Hippocampal formation (tissue), 2 donors: ENCODE measurements around the gene SRGN.

Experiments
- DNase-seq, 2 donors: peaks; one replicate each; lab custom pipeline; 2025; lab: John Stamatoyannopoulos, UW

Gene SRGN

DNA sequence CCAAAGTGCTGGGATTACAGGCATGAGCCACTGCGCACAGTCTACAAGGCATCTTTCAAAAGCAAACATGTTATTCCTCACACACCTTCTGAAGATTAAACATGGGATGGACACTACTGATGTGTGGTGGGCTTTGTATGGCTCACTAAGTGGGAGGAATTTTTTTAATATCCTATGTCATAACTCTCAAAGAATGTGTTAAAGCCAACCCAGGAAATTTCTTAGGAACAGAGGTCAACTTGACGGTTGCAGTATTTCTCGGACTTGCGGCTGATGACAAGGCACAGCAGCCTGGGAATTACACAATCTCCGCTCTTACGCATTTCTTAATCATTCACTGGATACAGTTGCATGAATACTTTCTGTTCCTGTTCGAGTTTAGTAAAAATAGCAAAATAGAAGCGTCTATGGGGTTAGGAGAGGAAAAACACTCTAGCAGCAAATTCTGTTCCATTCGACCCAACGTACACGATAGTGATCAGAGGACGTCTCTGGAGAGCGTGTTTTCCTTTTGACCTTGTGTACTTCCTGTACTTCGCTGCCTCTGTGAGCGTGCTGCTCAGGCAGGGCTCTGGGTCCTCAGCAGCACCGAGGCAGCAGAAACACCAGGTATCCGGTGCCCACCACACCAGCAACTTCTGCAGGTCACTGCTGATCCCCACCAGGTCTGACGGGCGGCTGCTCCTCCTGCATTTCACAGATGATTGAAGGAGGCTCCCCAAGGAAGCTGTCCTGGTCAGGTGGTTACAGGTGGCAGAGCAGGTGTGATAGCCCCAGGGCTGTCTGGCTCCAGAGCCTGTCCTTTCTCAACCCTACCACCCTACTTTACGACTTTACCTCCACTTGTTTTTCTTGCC, 26.4 kb upstream of the SRGN start:
- peak; percentile 7 to 39 for DNase-seq

DNA sequence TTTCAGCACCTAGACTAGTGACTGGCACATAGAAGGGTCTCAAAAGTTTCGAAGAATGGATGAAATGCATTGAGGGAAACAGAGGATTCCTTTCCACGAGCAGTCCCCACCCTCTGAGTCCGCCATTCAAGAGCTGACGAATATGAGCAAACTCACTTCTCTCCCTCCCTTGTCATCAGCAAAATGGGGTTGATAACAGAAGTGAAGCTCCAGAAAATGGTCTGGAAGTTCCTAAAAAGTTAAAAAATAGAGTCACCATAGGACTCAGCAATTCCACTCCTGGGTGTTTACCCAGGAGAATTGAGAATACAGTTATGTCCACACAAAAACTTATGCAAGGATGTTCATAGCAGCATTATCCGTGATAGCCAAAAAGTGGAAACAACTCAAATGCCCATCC, 25.0 kb upstream of the SRGN start:
- no peak for DNase-seq

DNA sequence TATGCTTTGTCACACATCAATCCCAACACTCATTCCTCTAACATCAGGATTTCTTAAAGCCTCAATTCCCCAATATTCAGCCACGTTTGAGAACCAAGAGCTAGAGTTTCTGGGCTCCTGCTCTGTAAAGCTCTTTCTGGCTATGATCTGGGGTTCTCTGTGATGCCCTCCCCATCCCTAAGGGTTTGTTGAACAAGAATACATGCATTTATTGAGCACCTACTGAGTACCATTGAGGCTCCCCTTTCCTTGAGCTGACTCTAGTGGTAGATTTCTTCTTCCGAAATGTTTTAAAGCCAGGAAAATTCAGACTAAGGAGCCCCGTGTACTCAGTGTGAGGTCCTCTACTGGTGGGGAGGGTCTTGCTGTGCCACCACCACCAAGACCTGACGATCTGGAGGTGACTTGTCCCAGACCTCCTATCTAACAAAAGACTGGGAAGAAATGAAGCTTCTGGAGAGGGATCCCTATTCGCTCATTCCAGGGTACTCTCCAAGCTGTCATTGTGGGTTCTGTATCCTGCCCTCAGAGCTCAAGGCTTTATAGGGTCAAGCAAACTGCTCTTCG, 23.1 kb upstream of the SRGN start:
- no peak for DNase-seq

DNA sequence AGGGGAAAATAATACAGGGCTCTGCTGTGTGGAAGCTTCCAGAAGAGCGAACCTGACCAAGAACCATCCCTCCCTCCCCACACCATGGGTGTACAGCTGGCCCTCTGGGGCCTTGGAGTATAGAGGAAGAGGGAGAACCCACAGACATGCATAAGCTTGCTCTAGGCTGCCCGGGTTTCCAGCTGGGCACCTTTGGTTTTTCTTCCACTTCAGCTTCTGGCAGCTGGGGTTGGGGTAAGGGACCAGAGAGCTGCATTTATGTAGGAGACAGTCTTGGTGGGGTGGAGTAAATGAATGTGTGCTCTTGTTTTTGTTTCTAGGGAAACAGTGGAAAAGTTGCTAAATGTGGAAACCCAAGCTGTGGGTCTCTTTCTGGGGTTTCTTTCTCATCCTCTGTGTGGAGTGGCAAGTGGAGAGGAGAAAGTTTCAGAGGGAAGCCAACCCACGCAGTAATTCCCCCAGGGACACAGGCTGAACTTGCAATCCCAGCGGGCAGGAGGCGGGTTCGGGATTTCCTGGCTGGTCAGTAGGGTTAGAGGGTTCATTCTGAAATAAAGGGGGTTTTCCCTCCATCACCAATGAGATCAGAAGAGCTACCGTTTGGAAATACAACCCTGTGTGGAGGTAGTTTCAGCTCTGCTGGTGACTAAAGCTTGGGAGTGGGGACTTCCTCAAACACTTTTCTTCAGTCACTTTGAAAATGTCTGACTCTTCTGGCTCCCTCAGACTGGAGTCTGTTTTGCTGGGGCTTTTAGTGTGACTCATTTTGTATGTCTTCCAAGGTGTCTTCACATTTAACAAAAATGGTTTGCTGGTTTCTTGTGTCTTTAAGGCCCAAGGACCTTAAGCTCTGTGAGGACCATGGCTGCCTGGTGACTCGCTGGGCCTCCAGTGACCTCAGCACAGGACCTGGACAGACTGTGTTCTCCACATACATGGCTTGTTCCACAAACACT, 22.2 kb upstream of the SRGN start:
- DNase-seq: no peak

DNA sequence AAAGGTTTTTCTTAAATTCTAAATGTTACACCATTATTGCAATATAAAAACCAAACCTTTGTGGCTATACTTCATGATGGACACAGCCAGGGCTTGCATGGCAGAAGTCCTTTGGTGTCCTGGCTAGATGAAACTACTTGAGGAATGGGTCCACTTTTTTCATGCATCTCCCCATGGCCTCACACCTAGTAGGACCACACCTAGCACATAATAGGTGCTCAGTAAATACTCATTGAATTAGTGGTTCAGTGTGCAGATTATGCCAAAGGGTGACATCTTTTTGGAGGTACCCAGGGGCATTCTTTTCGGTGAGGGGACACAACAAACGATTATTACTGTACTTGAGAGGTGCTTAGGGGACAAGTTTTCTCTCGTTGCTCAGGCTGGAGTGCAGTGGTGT, 20.7 kb upstream of the SRGN start:
- DNase-seq: no peak

DNA sequence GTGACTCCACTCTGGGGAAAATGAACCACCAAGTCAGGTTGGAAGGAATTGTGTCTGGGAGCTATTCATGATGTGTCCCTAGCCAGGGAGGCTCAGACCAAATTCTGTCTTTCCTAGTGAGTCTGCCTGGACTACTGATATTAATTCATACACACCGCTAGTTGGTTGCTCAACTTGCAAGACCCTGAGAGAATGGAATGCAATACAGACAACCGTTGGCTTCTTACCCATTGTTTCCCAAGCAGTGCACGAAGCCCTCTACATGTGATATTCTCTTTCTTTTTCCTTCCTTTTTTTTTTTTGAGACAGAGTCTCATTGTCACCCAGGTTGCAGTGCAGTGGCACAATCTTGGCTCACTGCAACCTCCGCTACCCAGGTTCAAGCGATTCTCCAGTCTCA, 19.4 kb upstream of the SRGN start:
- DNase-seq: no peak

DNA sequence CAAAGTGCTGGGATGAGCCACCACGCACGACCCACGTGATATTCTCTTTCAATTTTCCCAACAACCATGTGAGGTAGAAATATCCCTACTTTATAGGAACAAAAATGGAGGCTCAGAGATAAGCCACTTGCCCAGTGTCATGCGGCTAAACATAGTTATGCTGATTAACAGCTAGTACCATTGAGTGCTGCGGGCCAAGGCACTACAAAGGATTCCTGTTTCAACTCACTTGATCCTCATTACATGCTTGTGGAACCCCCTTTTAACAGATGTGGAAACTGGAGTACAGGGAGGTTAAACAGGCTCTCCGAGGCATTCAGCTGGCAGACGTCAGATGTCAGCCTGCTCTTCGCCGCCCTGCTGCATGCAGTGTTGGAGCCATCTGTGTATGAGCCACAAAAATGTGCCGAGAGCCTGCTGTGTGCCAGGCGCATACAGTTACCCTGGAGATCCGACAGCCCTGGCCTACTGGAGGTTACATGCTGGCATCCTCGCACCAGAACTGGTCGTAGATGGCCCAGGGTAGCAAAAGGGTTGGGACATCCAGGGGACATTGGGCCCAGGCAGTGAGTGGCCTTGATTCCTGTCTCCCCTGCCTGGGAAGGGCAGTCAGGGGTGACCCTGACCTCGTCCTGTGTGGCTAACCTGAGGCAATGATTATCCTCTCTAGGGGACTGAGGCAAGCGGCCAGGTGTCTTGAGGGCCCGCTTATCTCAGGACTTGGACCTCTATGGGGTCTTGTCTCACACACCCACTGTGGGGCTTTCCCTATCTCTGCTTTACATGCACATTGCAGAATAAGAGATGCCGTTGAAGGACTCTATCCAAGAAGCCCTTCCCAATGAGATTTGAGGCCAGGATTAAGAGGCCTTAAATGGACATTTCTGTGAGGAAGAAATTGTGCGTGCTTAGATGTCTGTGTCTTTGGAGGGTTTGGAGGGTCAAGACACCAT, 18.5 kb upstream of the SRGN start:
- no peak for DNase-seq

DNA sequence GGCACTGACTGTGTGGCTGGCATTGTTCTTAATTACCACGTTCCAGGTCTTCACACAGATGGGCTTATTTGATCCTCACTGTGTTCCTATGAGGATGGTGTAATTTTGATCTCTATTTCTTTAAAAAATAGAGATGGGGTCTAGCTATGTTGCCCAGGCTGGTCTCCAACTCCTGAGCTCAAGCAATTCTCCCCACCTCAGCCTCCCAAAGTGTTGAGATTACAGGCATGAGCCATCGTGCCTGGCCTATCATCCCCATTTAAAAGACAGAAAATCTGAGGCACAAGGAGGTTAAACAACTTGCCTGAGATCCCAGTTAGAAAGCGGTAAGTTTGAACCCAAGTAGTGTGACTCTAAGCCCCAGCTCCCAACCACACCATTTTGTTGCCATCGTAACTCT, 17.0 kb upstream of the SRGN start:
- DNase-seq: no peak

DNA sequence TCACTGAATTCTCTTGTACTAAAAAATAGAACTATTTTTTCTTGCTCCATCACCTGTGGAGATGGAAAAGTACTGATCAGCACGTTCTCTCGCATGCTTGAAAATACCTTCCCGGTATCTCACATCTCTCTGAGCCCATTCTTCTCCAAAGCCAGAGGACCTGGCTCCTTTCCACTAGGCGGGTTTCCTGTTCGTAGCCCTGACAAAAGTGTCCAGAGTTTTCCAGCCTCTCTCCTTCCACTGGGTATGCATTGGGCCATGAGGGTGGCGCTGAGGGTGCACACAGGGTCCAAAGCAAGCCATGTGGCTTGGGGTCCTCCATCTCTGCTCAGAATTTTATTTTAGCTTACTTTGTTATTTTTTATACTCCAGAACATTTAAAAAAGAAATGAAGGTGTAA, 16.3 kb upstream of the SRGN start:
- no peak for DNase-seq

DNA sequence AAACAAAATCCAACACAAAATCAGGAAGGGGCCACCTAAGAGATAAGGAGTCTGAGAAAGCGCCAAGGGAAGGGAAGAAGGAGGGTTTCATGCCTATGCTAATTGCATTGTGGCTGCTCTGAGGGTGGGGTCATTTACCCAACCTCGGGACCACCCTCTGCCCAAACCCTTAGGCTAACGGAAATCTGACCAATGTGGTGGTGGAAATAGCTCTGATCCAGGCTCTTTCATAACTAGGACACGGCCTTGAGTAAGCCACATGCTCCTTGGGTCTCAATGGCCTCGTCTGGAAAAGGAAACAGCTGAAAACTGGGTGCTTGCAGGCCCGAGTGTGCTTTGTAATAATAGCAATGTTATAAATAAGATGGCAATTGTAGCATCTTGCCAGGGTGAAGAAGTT, 14.9 kb upstream of the SRGN start:
- no peak for DNase-seq

DNA sequence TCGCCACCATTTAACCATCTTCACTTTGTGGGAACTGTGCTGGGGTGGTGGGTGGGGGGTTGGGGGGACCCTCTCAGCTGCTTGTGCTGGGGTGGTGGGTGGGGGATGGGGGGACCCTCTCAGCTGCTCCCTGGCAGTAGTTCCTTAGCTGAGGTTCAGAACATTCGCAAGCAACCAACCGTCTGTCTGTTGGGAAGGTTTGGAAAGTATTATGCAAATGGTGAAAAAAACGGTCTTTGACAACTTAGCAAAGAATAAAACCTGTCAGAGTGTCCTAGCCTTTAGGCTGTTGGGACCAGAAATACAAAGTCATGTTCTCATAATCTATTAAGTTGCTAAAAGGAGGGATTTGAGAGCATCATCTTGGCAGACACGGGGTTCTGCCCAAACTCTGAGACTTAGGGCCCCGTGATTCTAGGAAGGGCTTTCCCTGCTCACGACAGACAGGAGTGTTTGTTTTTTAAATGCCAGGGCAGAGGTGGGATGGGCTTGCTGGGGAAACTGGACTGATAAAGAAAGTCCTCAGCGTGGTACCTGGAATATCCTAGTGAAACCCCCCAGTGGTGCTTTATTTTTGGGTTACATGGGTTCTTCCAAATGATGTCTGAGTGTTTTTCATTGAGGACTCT, 14.1 kb upstream of the SRGN start:
- DNase-seq: no peak

DNA sequence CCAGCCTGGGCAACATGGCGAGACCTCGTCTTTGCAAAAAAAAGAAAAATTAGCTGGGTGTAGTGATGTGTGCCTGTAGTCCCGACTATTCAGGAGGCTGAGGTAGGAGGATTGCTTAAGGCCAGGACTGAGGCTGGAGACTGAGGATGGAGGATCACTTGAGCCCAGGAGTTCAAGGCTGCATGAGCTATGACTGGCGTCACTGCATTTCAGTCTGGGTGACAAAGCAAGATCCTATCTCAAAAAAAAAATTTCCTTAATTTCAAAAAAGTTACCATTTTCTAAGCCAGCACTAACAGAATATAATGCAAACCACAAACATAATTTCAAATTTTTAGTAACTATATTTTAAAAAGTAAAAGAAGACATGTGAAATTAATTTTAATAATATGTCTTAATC, 13.4 kb upstream of the SRGN start:
- DNase-seq: no peak

DNA sequence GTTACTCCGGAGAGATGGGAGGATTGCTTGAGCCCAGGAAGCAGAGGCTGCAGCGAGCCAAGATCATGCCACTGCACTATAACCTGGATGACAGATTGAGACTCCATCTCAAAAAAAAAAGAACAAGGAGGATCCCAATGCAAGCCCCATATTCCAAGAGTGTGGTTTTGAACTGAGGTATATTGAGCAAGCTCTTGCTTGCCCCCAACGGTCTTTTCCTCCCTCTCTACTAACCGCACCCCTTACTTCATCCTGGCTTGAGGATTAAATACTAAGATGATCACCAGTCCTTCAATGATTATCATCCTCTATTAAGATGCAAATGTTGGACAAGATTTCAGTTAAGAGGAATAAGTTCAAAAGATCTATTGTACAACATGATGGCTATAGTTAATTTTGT, 12.5 kb upstream of the SRGN start:
- DNase-seq: no peak

DNA sequence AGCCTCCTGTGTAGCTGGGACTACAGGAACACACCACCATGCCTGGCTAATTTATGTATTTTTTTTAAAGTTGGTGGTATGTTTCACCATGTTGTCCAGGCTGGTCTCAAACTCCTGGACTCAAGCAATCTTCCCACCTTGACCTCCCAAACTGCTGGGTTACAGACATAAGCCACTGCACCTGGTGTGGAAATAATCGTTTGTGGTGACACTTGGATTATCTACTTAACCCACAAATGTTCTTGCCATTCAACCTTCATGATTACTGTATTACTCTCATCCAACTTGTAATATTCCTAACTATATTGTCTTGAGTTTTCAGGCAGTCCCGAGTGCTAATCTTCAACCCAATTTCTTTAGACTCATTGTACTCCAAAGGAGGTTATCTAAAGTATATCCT, 9.6 kb upstream of the SRGN start:
- DNase-seq: no peak

DNA sequence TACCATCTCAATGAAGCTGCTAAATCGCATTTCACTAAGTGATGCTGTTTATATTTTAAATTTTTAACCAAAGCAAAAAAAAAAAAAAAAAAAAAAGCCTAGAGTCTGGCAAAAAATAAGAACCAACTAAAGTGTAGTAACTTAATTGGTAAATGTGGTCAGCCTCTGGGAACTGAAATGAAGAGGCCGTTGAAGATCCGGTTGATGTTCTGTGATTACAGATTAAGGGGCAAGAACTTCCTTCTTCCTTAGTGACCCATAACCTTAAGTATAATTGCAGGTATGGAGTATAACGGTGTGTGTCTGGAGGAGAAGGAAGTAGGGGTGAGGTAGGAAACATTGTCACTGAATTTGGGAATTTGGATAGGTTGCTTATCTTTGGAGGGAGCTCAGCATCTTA, 7.7 kb upstream of the SRGN start:
- no peak for DNase-seq

DNA sequence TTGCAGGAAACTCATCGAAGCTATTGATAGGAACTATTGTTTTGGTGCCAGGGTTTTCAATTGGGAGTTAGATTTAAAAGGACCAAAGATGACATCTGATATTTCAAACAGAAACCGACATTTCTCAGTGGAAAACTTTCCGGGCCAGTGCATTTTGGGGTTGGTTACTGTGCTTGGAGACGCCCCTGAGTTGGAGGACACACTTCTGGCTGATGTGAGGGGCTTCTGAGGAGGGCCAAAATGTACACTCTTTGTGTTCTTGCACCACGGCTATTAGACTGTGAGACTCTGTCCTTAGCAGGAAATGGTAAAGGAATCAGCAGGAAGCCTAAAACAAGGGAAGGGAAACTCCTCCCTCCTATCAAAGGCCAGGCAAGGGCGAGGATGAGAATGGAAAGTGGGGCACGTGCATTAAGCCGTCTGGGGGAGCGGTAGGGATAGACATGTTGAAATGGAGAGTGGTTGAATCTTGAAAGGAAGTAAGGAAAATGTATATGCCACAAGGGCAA, 1.8 kb upstream of the SRGN start:
- DNase-seq: no peak

DNA sequence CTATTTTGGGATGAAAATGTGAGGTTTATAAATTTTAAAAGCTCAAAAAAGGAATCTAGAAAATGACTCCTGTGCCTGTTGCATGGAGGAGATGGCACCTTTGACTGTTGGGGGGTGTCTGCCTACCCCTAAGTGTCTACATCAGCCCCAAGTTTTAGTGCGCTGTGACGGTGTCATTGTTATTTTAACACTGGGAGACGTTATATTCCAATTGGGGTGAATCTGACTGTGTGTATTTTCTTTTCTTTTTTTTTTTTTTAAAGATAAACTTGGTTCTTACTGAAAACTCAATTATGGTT, 517 bp downstream of the SRGN start:
- no peak for DNase-seq

DNA sequence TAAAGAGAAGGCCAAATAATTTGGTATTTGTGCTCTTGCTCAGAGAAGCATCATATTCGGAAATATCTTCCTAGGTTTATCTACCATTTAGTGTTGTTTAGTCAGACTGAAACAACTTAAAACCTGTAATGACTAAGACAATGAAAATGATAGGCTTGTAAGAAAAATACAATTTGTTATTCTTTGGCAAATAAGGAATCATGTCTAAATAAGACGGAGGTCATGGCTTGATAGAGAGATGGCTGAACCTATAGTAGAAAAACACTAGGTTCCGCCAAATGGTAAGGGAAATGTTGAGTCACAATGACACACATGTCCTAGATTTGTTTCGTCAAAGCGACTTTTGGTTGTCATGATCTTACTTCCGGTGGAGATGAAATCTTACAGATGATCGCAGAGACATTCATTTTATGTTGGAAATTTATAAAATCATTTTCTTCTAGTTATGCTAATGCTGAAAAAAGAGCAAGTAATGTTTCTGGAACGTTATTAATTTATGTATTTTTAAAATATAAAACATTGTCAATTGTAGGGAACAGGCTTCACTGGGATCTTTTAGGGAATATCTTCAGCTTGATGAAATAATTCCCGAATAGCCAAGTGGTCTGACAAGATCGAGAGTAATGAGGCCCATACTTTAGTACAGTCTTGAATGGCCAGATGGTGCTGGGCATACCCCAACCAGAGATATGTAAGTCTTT, 1.0 kb downstream of the SRGN start:
- DNase-seq: no peak

DNA sequence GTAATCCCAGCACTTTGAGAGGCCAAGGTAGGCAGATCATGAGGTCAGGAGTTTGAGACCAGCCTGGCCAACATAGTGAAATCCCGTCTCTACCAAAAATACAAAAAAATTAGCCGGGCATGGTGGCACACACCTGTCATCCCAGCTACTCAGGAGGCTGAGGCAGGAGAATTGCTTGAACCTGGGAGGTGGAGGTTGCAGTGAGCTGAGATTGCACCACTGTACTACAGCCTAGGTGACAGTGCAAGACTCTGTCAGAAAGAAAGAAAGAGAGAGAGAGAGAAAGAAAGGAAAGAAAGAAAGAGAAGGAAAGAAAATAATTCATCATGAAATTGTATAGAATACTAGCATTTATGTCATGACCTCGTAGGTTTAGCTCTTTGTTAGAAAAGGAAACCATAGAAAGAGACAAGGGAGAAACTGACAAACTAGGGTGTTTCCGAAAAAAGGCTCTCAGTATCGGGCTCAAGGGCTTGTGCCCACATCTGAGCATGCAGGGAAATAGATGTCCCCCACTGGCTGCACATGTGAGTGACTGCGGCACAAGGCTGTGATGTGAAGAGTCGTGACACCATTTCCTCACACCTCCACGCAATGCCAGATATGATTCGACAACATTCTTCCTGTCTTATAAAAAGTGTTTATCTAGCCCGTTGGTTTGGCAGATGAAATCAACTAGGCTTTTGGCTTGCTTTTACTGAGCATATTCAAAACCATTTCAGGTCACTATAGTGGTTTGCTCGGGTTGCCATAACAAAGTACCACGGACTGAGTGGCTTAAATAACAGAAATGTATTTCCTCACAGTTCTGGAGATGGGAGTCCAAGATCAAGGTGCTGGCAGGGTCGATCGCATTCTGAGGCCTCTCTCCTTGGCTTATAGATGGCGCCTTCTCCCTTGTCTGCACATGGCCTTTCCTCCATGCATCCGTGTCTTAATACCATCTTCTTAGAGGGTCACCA, 2.0 kb downstream of the SRGN start:
- DNase-seq: no peak
